Measurements from ENCODE around the gene COX10.
"Not testable (repeated sequence)": the region's sequence is repeated elsewhere in the genome, so short reads cannot be mapped to it uniquely, and the experiment has no call there.

- TF ChIP-seq CTCF (IDR thresholded peaks at IDR 0.05); POLR2A (IDR thresholded peaks at IDR 0.05; ENCODE audit: low read depth): not testable (repeated sequence)
Observed at GRCh38 chr17:14192039-14192438, 122.7 kb downstream of the COX10 start.

Data from esophagus muscularis mucosa (tissue), 3 donors.